K562 (cell line): ENCODE results near the gene HRAS. TPM values are rescaled to one million over a fixed set of nuclear protein-coding genes. Genes with fewer than 3 reads are reported as not detected.
A peak's percentile ranks its signal among the peaks of the same experiment; 100 is the strongest.

Experiments
- ARID4B ChIP-seq: sonication (generic); formaldehyde crosslinking; IDR thresholded peaks from 2 replicates; pipeline ENCODE4 v1.8.0; 2022; ENCODE audit warnings: mild to moderate bottlenecking, missing genetic modification reagents
- BHLHE40 ChIP-seq: IDR thresholded peaks from 2 replicates; pipeline ENCODE4 v1.6.1; 2011; ENCODE audit warnings: low read length, improper control_type of control experiment
- BMI1 ChIP-seq: fragments of 150-350 bp; IDR thresholded peaks from 2 replicates; pipeline ENCODE4 v1.6.1; 2014; ENCODE audit warnings: low read length
- CSDE1 ChIP-seq, 2 experiments: fragments of 450-650 bp; IDR thresholded peaks; 2 replicates each; pipeline ENCODE4 v1.6.1; 2016; ENCODE audit warnings: mild to moderate bottlenecking in 1 of 2
- CTBP1 ChIP-seq: fragments of 450-650 bp; IDR thresholded peaks from 2 replicates; pipeline ENCODE4 v1.6.1; 2016; ENCODE audit warnings: borderline replicate concordance
- ETS1 ChIP-seq: conservative IDR thresholded peaks from 2 replicates; pipeline ENCODE4 v1.6.1; 2011; ENCODE audit warnings: low read depth, mild to moderate bottlenecking, low read length; ENCODE audit not compliant: control insufficient read depth
- GABPA ChIP-seq: fragments of 200-800 bp; sonication (Bioruptor generic); conservative IDR thresholded peaks from 2 replicates; pipeline ENCODE4 v1.6.1; 2016; ENCODE audit warnings: low read depth, missing genetic modification characterization, missing compliant biosample characterization
- HNRNPL ChIP-seq: fragments of 200-400 bp; formaldehyde crosslinking; IDR thresholded peaks from 2 replicates; pipeline ENCODE4 v1.6.1; 2017; ENCODE audit warnings: low read depth, mild to moderate bottlenecking, low read length
- KLF10 ChIP-seq: fragments of 250-450 bp; sonication (Bioruptor Pico); IDR thresholded peaks from 2 replicates; pipeline ENCODE4 v1.6.1; 2021; ENCODE audit warnings: matching md5 sums
- LEF1 ChIP-seq: fragments of 450-650 bp; IDR thresholded peaks from 2 replicates; pipeline ENCODE4 v1.6.1; 2016; ENCODE audit warnings: mild to moderate bottlenecking
- MLLT1 ChIP-seq, 2 experiments: fragments of 450-650 bp; IDR thresholded peaks; 2 replicates each; pipeline ENCODE4 v1.6.1; 2016
- RNF2 ChIP-seq: sonication (generic); IDR thresholded peaks from 2 replicates; pipeline ENCODE4 v1.6.1; 2016
- STAT6 ChIP-seq: sonication (generic); formaldehyde crosslinking; IDR thresholded peaks from 2 replicates; pipeline ENCODE4 v1.8.1; 2023; ENCODE audit warnings: mild to moderate bottlenecking, missing genetic modification reagents
- USF1 ChIP-seq: sonication (generic); formaldehyde crosslinking; IDR thresholded peaks from 2 replicates; pipeline ENCODE4 v1.9.0; 2022; ENCODE audit warnings: mild to moderate bottlenecking, missing genetic modification reagents
- YY1 ChIP-seq, 3 experiments: IDR thresholded peaks; 2 replicates each; pipeline ENCODE4 v1.6.1; 2011; ENCODE audit warnings: low read length in 2 of 3, mild to moderate bottlenecking in 2 of 3, moderate library complexity in 2 of 3, borderline replicate concordance in 1 of 3, control low read depth in 1 of 3, low read depth in 1 of 3; ENCODE audit not compliant: insufficient read depth in 3 of 3, insufficient replicate concordance in 2 of 3, control insufficient read depth in 1 of 3, insufficient read length in 1 of 3; ENCODE audit errors: extremely low read depth in 1 of 3
- polyA plus RNA-seq, 8 experiments: library from polyadenylated mRNA; depleted of rRNA in 4 of 8; stranded (reverse) in 5 of 8; unstranded in 3 of 8; fragments of >200 nt; fragmentation: Nextera tagmentation in 2 of 8; fragmentation: Illumina TruSeq in 1 of 8; extraction: Ambion mirVana in 2 of 8; extraction: Trizol in 1 of 8; gene quantifications; 2 replicates each; pipeline versions ENCODE4 v1.2.1 to v1.2.3, GENCODE V29; 2011 to 2014; ENCODE audit warnings: inconsistent platforms in 1 of 8, missing spikeins in 1 of 8
- total RNA-seq, 7 experiments: library from RNA; depleted of rRNA in 6 of 7; stranded (reverse); fragments of >200 nt in 6 of 7; fragmentation: Illumina TruSeq in 2 of 7; extraction: Trizol in 2 of 7; gene quantifications; 2 replicates each; pipeline versions ENCODE4 v1.2.1 to v1.2.3, GENCODE V29; 2011 to 2021; ENCODE audit warnings: low replicate concordance in 1 of 7

HRAS gene
- total and polyA plus RNA-seq, 9 of the 15 experiments (the other 6 are each of a cell fraction or from before 2014, with no cell fraction given): 2.8 to 73.5 (median 29.6) TPM

- TF ChIP-seq ARID4B (CRISPR knock-in tag) (peak; percentile 50; the same call in 1 of the 2 replicates), KLF10 (CRISPR knock-in tag) (no peak), GABPA (tag) (peak; percentile 41), YY1 (IDR thresholded peaks at IDR 0.05; ENCODE audit: borderline replicate concordance in 1 of 3, control insufficient read depth in 1 of 3, extremely low read depth in 1 of 3, insufficient read depth in 3 of 3, insufficient read length in 1 of 3, insufficient replicate concordance in 2 of 3, low read depth in 1 of 3, low read length in 2 of 3) (peak in 1 of 3 experiments; percentile 46), LEF1 (peak; percentile 24; the same call in 1 of the 2 replicates), CSDE1 (IDR thresholded peaks at IDR 0.05) (peak in 1 of 2 experiments; percentile 96; a peak in 2 of 4 replicates), HNRNPL (peak; percentile 98), BMI1 (peak; percentile 91), MLLT1 (IDR thresholded peaks at IDR 0.05) (peak in 1 of 2 experiments; percentile 47; a peak in 1 of 4 replicates), ETS1 (peak; percentile 55; the same call in 1 of the 2 replicates), BHLHE40 (peak; percentile 99), STAT6 (CRISPR knock-in tag) (0 out of 2 replicates have a peak, but pooled peaks have one; percentile 39), CTBP1 (no peak), USF1 (CRISPR knock-in tag) (peak; percentile 94), RNF2 (0 out of 2 replicates have a peak, but pooled peaks have one; percentile 41)
These were observed 1.7 kb upstream of the HRAS start, which contains the start of gene LRRC56 (continued) for GRCh38 chr11:536841-537621.
